Thyroid gland (tissue), 4 donors: ENCODE results near the gene FBXO22. TPM values are rescaled to one million over a fixed set of nuclear protein-coding genes. Genes with fewer than 3 reads are reported as not detected.

ENCODE experiments used
- DNase-seq, 2 donors: peaks; one replicate each; pipeline ENCODE4 v3.0.0-alpha.2; 2019
- H3K27ac ChIP-seq, 3 donors: fragments of 200-600 bp; sonication (generic); 1 replicate in 2 of 3; 2 replicates in 1 of 3; pipeline ENCODE4 v1.5.1; 2016 to 2019; ENCODE audit warnings: mild to moderate bottlenecking in 1 of 3, moderate library complexity in 1 of 3
- H3K27me3 ChIP-seq: fragments of 200-600 bp; sonication (generic); one replicate; pipeline ENCODE4 v1.5.1; 2019
- H3K36me3 ChIP-seq, 2 donors: fragments of 200-600 bp; sonication (generic); one replicate each; pipeline ENCODE4 v1.5.1; 2016 to 2019
- H3K4me1 ChIP-seq, 2 donors: fragments of 200-600 bp; sonication (generic); one replicate each; pipeline ENCODE4 v1.5.1; 2017 to 2019
- H3K4me3 ChIP-seq, 3 donors: fragments of 200-600 bp; sonication (generic); replicated peaks in 1 of 3; 1 replicate in 2 of 3; 2 replicates in 1 of 3; pipeline ENCODE4 v1.5.1; 2016; ENCODE audit warnings: mild to moderate bottlenecking in 1 of 3
- H3K9me3 ChIP-seq: fragments of 200-600 bp; sonication (generic); one replicate; pipeline ENCODE4 v1.5.1; 2017
- CTCF ChIP-seq, 6 experiments: fragments of 200-600 bp in 3 of 6; fragments of 450-650 bp in 3 of 6; sonication (generic) in 3 of 6; IDR thresholded peaks; one replicate each; pipeline ENCODE4 v1.5.1; 2016 to 2019; ENCODE audit warnings: antibody characterized with exemption in 6 of 6, mild to moderate bottlenecking in 2 of 6, inconsistent platforms in 1 of 6, moderate library complexity in 1 of 6
- POLR2A ChIP-seq, 2 donors: fragments of 450-650 bp; IDR thresholded peaks; one replicate each; pipeline ENCODE4 v1.6.1; 2017; ENCODE audit warnings: antibody characterized with exemption in 2 of 2, mild to moderate bottlenecking in 2 of 2, moderate library complexity in 1 of 2
- WGBS, 2 donors: methylation state at CpG; one replicate each; pipeline ENCODE4 v1.1.5; 2017; 5-methylcytosine and 5-hydroxymethylcytosine counted together
- intact Hi-C: fragments of 100-400 bp; cut with DNase I; formaldehyde crosslinking; loops from one replicate; pipeline ENCODE4 v1.15.1; 2023
- small RNA-seq: library from RNA; depleted of rRNA; stranded (forward); fragments of <200 nt; gene quantifications from one replicate; pipeline ENCODE3, GENCODE V24; 2016
- total RNA-seq, 4 donors: library from RNA; depleted of rRNA; stranded (reverse); fragments of >200 nt; gene quantifications; one replicate each; pipeline ENCODE4 v1.2.3, GENCODE V29; 2016

The FBXO22 gene
- total RNA-seq, 4 donors from 2014 or later = 21.4 to 31.3 (median 24.2) TPM

GRCh38 chr15:75985971-75986370 is 82.3 kb downstream of the FBXO22 start:
- WGBS, 2 donors = 88 to 92% methylated on average over 1 of the region's 1 CpG
- no peak for DNase-seq
- Histone ChIP-seq H3K4me1 (no peaks in the 10 kb centered on the region), H3K36me3 (no peaks in the 10 kb centered on the region), H3K4me3 (no peak overlapping the region), H3K27me3 (no peaks in the 10 kb centered on the region), H3K27ac (no peak overlapping the region), H3K9me3 (no peaks in the 10 kb centered on the region)
- TF ChIP-seq POLR2A (IDR thresholded peaks at IDR 0.05) = no peak
- TF ChIP-seq CTCF (IDR thresholded peaks at IDR 0.05) = no peak
- intact Hi-C loops = no loop called here

GRCh38 chr15:75989045-75989444 is 85.4 kb downstream of the FBXO22 start:
- H3K27me3 ChIP-seq = no peaks in the 10 kb centered on the region
- no peak overlapping the region for H3K27ac ChIP-seq
- WGBS, 2 donors = 84 to 89% methylated on average over 2 of the region's 2 CpGs
- no peak for TF ChIP-seq CTCF (IDR thresholded peaks at IDR 0.05)
- TF ChIP-seq POLR2A (IDR thresholded peaks at IDR 0.05) = no peak
- no peaks in the 10 kb centered on the region for H3K9me3 ChIP-seq
- intact Hi-C loops = no loop called here
- H3K4me3 ChIP-seq = no peak overlapping the region
- no peaks in the 10 kb centered on the region for H3K36me3 ChIP-seq
- H3K4me1 ChIP-seq = no peaks in the 10 kb centered on the region
- DNase-seq = no peak

- H3K36me3 ChIP-seq = no peaks in the 10 kb centered on the region
- DNase-seq = no peak
- no peaks in the 10 kb centered on the region for H3K27me3 ChIP-seq
- H3K4me1 ChIP-seq = no peaks in the 10 kb centered on the region
- intact Hi-C loops = no loop called here
- no peaks in the 10 kb centered on the region for H3K9me3 ChIP-seq
- WGBS, 2 donors = 53 to 54% methylated on average over 7 of the region's 7 CpGs
- no peak overlapping the region for H3K27ac ChIP-seq
- no peak for TF ChIP-seq POLR2A (IDR thresholded peaks at IDR 0.05)
- no peak for TF ChIP-seq CTCF (IDR thresholded peaks at IDR 0.05)
- H3K4me3 ChIP-seq = no peak overlapping the region
These were observed 86.2 kb downstream of the FBXO22 start for GRCh38 chr15:75989875-75990274.

Small RNA genes within 50 kb of the gene (small RNA-seq; reads per million reads assigned to genes)
- gene RN7SL510P = not detected

Other genes starting within 250 kb of the FBXO22 start
- gene CSPG4, start 191.0 kb upstream of the FBXO22 start, total RNA-seq = 10 to 100 TPM in 1 of 4 donors, 1 to 10 TPM in 3; 2.4 to 10.5 (median 3.2) TPM
- 10 to 100 TPM; 35.8 to 52.3 (median 44.9) TPM for gene UBE2Q2, start 60.4 kb upstream of the FBXO22 start, total RNA-seq
- gene NRG4, start 108.5 kb downstream of the FBXO22 start, total RNA-seq = not detected
- not detected for gene TMEM266, start 156.1 kb downstream of the FBXO22 start, total RNA-seq